H9 (cell line): ENCODE results near the gene ALDH1L1. TPM values are rescaled to one million over a fixed set of nuclear protein-coding genes. Genes with fewer than 3 reads are reported as not detected.

Experiments
- DNase-seq: peaks from one replicate; pipeline ENCODE4 v3.0.0-alpha.2; 2017
- H2AFZ ChIP-seq: one replicate; pipeline ENCODE4 v1.6.1; 2013; ENCODE audit warnings: mild to moderate bottlenecking, low read length, control low read depth, moderate library complexity
- H2AK5ac ChIP-seq: 2 replicates; pipeline ENCODE4 v1.6.1; 2013; ENCODE audit warnings: low read length, control low read depth, mixed read lengths; ENCODE audit not compliant: insufficient read length
- H2BK120ac ChIP-seq: one replicate; pipeline ENCODE4 v1.6.1; 2013; ENCODE audit warnings: low read depth, mild to moderate bottlenecking, low read length, control low read depth, inconsistent platforms; ENCODE audit not compliant: poor library complexity, severe bottlenecking
- H2BK12ac ChIP-seq: 2 replicates; pipeline ENCODE4 v1.6.1; 2013; ENCODE audit warnings: low read length, control low read depth, mixed read lengths, low read depth; ENCODE audit not compliant: insufficient read length
- H2BK15ac ChIP-seq: 2 replicates; pipeline ENCODE4 v1.6.1; 2013; ENCODE audit warnings: low read depth, low read length, control low read depth
- H2BK20ac ChIP-seq: one replicate; pipeline ENCODE4 v1.6.1; 2013; ENCODE audit warnings: low read depth, mild to moderate bottlenecking, low read length, control low read depth, inconsistent platforms; ENCODE audit not compliant: poor library complexity, severe bottlenecking
- H2BK5ac ChIP-seq: 2 replicates; pipeline ENCODE4 v1.6.1; 2013; ENCODE audit warnings: low read length, control low read depth, mixed read lengths; ENCODE audit not compliant: insufficient read length
- H3K14ac ChIP-seq: 2 replicates; pipeline ENCODE4 v1.6.1; 2013; ENCODE audit warnings: low read length, control low read depth; ENCODE audit not compliant: insufficient read depth
- H3K18ac ChIP-seq: 2 replicates; pipeline ENCODE4 v1.6.1; 2013; ENCODE audit warnings: low read depth, mild to moderate bottlenecking, mixed read lengths, low read length, control low read depth; ENCODE audit not compliant: insufficient read length
- H3K23ac ChIP-seq: 2 replicates; pipeline ENCODE4 v1.6.1; 2013; ENCODE audit warnings: low read length, control low read depth, mixed read lengths, low read depth; ENCODE audit not compliant: insufficient read length
- H3K23me2 ChIP-seq: 2 replicates; pipeline ENCODE4 v1.6.1; 2013; ENCODE audit warnings: low read depth, mild to moderate bottlenecking, mixed read lengths, low read length, control low read depth; ENCODE audit not compliant: insufficient read length, poor library complexity, severe bottlenecking
- H3K27ac ChIP-seq: 2 replicates; pipeline ENCODE4 v1.5.1; 2013; ENCODE audit warnings: low read length, control low read depth, mixed read lengths, low read depth; ENCODE audit not compliant: insufficient read length
- H3K27me3 ChIP-seq: 2 replicates; pipeline ENCODE4 v1.6.1; 2013; ENCODE audit warnings: low read length, control low read depth, inconsistent platforms; ENCODE audit not compliant: insufficient read depth
- H3K4ac ChIP-seq: 2 replicates; pipeline ENCODE4 v1.6.1; 2013; ENCODE audit warnings: low read depth, mild to moderate bottlenecking, control low read depth, inconsistent platforms, low read length, moderate library complexity
- H3K4me1 ChIP-seq: 2 replicates; pipeline ENCODE4 v1.6.1; 2013; ENCODE audit warnings: low read length, control low read depth, inconsistent platforms; ENCODE audit not compliant: insufficient read depth
- H3K4me2 ChIP-seq: 2 replicates; pipeline ENCODE4 v1.6.1; 2013; ENCODE audit warnings: low read length, control low read depth, mixed read lengths; ENCODE audit not compliant: insufficient read length, insufficient read depth
- H3K56ac ChIP-seq: 2 replicates; pipeline ENCODE4 v1.6.1; 2013; ENCODE audit warnings: low read depth, mild to moderate bottlenecking, mixed read lengths, low read length, control low read depth; ENCODE audit not compliant: insufficient read length
- H3K79me1 ChIP-seq: 2 replicates; pipeline ENCODE4 v1.6.1; 2013; ENCODE audit warnings: low read depth, mild to moderate bottlenecking, moderate library complexity, low read length, control low read depth, inconsistent platforms; ENCODE audit not compliant: insufficient read depth, poor library complexity, severe bottlenecking
- H3K79me2 ChIP-seq: 2 replicates; pipeline ENCODE4 v1.6.1; 2013; ENCODE audit warnings: low read length, control low read depth, inconsistent platforms; ENCODE audit not compliant: insufficient read depth
- H3K9ac ChIP-seq: 2 replicates; pipeline ENCODE4 v1.6.1; 2013; ENCODE audit warnings: low read length, control low read depth, mixed read lengths; ENCODE audit not compliant: insufficient read length; ENCODE audit errors: extremely low read depth
- H3K9me3 ChIP-seq: one replicate; pipeline ENCODE4 v1.6.1; 2013; ENCODE audit warnings: low read depth, low read length, inconsistent platforms; ENCODE audit not compliant: control insufficient read depth
- H3T11ph ChIP-seq: one replicate; pipeline ENCODE4 v1.6.1; 2013; ENCODE audit warnings: mild to moderate bottlenecking, low read length, control low read depth, inconsistent platforms
- H4K20me1 ChIP-seq: one replicate; pipeline ENCODE4 v1.6.1; 2013; ENCODE audit not compliant: control insufficient read depth, insufficient read length, insufficient read depth
- H4K5ac ChIP-seq: 2 replicates; pipeline ENCODE4 v1.6.1; 2013; ENCODE audit warnings: low read depth, mild to moderate bottlenecking, mixed read lengths, low read length, control low read depth; ENCODE audit not compliant: insufficient read length
- H4K8ac ChIP-seq: replicated peaks from 2 replicates; pipeline ENCODE4 v1.6.1; 2013; ENCODE audit warnings: low read length, control low read depth, mixed read lengths, low read depth; ENCODE audit not compliant: insufficient read length
- H4K91ac ChIP-seq: 2 replicates; pipeline ENCODE4 v1.6.1; 2013; ENCODE audit warnings: low read depth, mild to moderate bottlenecking, moderate library complexity, mixed read lengths, low read length, control low read depth; ENCODE audit not compliant: insufficient read length
- H3K27ac Mint-ChIP-seq, 3 experiments: 2 replicates in 2 of 3; 3 replicates in 1 of 3; pipeline ENCODE4 v1.8.0; 2020 to 2021; ENCODE audit warnings: mixed read lengths in 3 of 3, mild to moderate bottlenecking in 1 of 3, moderate library complexity in 1 of 3
- H3K27me3 Mint-ChIP-seq: 2 replicates; pipeline ENCODE4 v1.8.0; 2021; ENCODE audit warnings: low read depth, mild to moderate bottlenecking, moderate library complexity, mixed read lengths
- H3K36me3 Mint-ChIP-seq, 3 experiments: 2 replicates in 2 of 3; 3 replicates in 1 of 3; pipeline ENCODE4 v1.8.0; 2020 to 2021; ENCODE audit warnings: low read depth in 3 of 3, mixed read lengths in 3 of 3; ENCODE audit not compliant: insufficient read depth in 1 of 3
- H3K4me1 Mint-ChIP-seq, 2 experiments: 2 replicates each; pipeline ENCODE4 v1.8.0; 2020; ENCODE audit warnings: mixed read lengths in 2 of 2
- H3K4me3 Mint-ChIP-seq, 2 experiments: 2 replicates in 1 of 2; 3 replicates in 1 of 2; pipeline ENCODE4 v1.8.0; 2020 to 2021; ENCODE audit warnings: mild to moderate bottlenecking in 2 of 2, mixed read lengths in 2 of 2, moderate library complexity in 1 of 2
- H3K9me3 Mint-ChIP-seq, 2 experiments: 2 replicates in 1 of 2; 3 replicates in 1 of 2; pipeline ENCODE4 v1.8.0; 2020; ENCODE audit warnings: mild to moderate bottlenecking in 2 of 2, mixed read lengths in 2 of 2, moderate library complexity in 1 of 2
- CTCF ChIP-seq: fragments of 200-600 bp; sonication (generic); conservative IDR thresholded peaks from 3 replicates; pipeline ENCODE4 v1.8.0; 2021; ENCODE audit warnings: antibody characterized with exemption, mild to moderate bottlenecking
- WGBS: extraction: QIAGEN DNeasy Blood & Tissue Kit; methylation state at CpG from one replicate; pipeline ENCODE4 v1.1.7; 2013; ENCODE audit warnings: missing lambda C conversion rate, low lambda C conversion rate, mixed read lengths; ENCODE audit not compliant: insufficient read length; ENCODE audit errors: extremely low coverage; 5-methylcytosine and 5-hydroxymethylcytosine counted together
- total RNA-seq: library from RNA; stranded (reverse); gene quantifications from 2 replicates; pipeline ENCODE4 v1.2.1, GENCODE V29; 2021

The ALDH1L1 gene
- total RNA-seq, 1 experiment from 2014 or later, result 0.90 TPM

- Mint-ChIP-seq H3K27ac (no peak overlapping the region), H3K4me1 (peaks cover 9 to 21% of the 10 kb centered on the region in 2 experiments), H3K27me3 (no peaks in the 10 kb centered on the region), H3K36me3 (peaks cover 2 to 22% (median 12%) of the 10 kb centered on the region in 3 experiments; a peak in 6 of 7 replicates), H3K9me3 (peaks cover 9 to 13% of the 10 kb centered on the region in 2 experiments; a peak in 4 of 5 replicates), H3K4me3 (no peak overlapping the region)
- H3K18ac ChIP-seq, result no peak overlapping the region
- no peak overlapping the region for H2BK120ac ChIP-seq
- no peak overlapping the region for H3K4ac ChIP-seq
- no peak overlapping the region for H3K27ac ChIP-seq
- H2BK12ac ChIP-seq, result no peak overlapping the region
- no peak overlapping the region for H4K91ac ChIP-seq
- no peak overlapping the region for H2BK20ac ChIP-seq
- no peak overlapping the region for H4K8ac ChIP-seq
- no CpG with 5 or more reads among the region's 5 CpGs for WGBS
- H4K5ac ChIP-seq, result no peak overlapping the region
- H3K4me1 ChIP-seq, result no peaks in the 10 kb centered on the region
- no peak overlapping the region for H2AK5ac ChIP-seq
- H3K23ac ChIP-seq, result no peak overlapping the region
- no peak overlapping the region for H2BK5ac ChIP-seq
- H2BK15ac ChIP-seq, result no peak overlapping the region
- no peak for DNase-seq
- no peak overlapping the region for H3K9ac ChIP-seq
- peaks cover 3% of the 10 kb centered on the region for H3K23me2 ChIP-seq
- H3K79me1 ChIP-seq, result peaks cover 3% of the 10 kb centered on the region
- TF ChIP-seq CTCF, result no peak
- H4K20me1 ChIP-seq, result no peaks in the 10 kb centered on the region
- no peaks in the 10 kb centered on the region for H3K9me3 ChIP-seq
- H3K14ac ChIP-seq, result no peak overlapping the region
- no peak overlapping the region for H3K56ac ChIP-seq
- no peaks in the 10 kb centered on the region for H3K79me2 ChIP-seq
- no peak overlapping the region for H3T11ph ChIP-seq
- H2AFZ ChIP-seq, result no peak overlapping the region
- no peaks in the 10 kb centered on the region for H3K27me3 ChIP-seq
- H3K4me2 ChIP-seq, result no peak overlapping the region
Measured at GRCh38 chr3:126080970-126081369, 99.4 kb downstream of the ALDH1L1 start.
